ENCODE measurements around the gene MXRA5.
"Not testable (repeated sequence)": the region's sequence is repeated elsewhere in the genome, so short reads cannot be mapped to it uniquely, and the experiment has no call there.

The MXRA5 gene, protein sequence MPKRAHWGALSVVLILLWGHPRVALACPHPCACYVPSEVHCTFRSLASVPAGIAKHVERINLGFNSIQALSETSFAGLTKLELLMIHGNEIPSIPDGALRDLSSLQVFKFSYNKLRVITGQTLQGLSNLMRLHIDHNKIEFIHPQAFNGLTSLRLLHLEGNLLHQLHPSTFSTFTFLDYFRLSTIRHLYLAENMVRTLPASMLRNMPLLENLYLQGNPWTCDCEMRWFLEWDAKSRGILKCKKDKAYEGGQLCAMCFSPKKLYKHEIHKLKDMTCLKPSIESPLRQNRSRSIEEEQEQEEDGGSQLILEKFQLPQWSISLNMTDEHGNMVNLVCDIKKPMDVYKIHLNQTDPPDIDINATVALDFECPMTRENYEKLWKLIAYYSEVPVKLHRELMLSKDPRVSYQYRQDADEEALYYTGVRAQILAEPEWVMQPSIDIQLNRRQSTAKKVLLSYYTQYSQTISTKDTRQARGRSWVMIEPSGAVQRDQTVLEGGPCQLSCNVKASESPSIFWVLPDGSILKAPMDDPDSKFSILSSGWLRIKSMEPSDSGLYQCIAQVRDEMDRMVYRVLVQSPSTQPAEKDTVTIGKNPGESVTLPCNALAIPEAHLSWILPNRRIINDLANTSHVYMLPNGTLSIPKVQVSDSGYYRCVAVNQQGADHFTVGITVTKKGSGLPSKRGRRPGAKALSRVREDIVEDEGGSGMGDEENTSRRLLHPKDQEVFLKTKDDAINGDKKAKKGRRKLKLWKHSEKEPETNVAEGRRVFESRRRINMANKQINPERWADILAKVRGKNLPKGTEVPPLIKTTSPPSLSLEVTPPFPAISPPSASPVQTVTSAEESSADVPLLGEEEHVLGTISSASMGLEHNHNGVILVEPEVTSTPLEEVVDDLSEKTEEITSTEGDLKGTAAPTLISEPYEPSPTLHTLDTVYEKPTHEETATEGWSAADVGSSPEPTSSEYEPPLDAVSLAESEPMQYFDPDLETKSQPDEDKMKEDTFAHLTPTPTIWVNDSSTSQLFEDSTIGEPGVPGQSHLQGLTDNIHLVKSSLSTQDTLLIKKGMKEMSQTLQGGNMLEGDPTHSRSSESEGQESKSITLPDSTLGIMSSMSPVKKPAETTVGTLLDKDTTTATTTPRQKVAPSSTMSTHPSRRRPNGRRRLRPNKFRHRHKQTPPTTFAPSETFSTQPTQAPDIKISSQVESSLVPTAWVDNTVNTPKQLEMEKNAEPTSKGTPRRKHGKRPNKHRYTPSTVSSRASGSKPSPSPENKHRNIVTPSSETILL (N-terminal part only)

DNA sequence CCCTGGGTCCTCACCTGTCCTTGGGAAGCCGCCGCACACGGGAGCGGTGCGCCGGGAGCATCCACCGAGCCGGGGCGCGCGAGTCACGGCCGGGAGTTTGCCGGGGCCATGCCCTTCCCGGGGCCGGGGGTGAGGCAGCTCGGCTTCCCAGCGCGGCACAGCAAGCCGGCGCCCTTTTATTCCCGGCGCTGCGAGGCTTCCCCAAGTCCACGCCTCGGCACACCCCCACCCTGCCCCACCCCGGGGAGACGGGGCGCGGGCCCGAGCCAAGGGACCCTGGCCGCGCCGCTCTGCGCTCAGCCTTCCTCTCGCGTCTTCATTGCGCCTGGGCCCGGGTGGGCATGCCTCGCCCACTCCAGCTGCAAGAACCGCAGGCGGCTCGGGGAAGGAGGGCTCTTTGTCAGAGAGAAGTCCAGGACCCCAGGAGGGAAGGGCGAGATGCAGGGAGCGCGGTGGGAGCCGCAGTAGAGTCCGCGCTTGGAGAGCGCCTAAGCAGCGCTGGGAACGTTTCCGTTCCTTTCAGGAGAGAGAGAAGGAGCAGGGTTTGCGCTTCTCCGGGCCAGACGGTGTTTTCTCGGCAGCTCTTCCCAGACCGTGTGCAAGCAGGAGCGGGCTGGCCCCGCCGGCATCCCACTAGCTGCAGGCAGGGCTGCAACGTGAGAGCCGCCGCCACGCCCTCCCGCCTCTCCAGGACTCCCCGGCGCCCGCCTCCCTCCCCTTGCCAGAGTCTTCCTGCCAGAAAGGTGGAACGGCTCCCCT, at the start of gene MXRA5:
Gene MXRA5 (minus strand): TSS at position 152 of the 759 bp plus-strand sequence. CDS start 2,819 bp downstream, outside the sequence.
- DNase-seq: peak; percentile 73

DNA sequence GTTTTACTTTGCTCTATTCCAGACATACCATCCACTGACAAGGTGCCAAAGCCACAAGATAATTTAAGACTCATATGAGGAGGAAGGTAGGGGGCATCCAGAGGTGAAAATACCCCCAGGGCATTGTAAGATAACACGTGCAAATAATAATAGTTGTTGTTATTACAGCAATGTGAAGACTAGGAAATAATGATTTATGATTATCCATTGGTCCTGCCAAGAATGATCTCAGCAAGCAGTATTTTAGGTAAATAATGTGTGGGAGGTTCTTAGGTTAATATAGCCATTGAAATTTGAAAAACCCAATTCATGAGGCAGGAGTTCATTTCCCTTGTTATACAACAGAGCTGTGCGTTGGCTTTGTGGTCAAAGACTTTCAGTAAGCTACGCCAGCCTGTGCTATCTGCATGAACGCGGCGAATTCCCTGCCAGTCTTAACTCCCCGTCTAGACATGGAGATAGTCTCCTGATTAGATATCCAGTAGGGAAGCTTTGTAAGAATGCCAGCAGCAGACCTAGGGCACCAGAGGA, 47.2 kb upstream of the MXRA5 start:
- DNase-seq: no peak

DNA sequence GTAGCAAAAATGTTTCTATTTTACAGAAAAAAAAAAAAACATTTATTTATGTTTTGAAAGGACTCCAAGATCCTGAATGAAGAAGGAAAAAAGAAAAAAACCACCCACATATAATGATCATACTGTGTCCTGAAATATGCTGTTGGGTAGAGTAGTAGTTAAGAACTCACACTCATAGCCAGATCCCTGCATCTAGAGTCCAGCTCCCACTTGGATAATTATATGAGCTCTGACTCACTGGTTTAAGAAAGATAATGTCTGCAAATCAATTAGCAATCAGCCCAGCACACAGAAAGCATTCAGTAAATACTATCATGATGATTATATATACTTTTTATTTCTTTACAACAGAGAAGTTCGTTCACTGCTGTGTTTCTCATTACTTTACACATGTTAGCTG, 46.7 kb upstream of the MXRA5 start:
- no peak for DNase-seq

DNA sequence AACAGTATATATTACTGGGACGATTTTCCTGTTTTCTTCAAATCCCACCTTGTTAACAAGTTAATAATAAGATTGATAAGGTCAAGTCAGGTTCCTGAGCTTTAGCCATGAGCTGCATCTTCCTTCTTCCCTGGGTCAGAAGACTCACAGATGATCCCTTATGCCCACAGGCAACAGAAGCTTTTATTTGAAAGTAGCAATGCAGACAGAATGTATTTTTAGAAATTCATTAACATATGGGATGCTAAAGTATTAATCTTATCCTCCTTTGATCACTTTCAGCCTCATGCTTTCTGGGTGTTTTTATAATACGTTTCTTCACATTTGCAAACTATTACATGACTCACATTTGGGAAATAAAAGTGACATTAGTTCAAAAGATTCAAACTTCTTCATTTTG, 42.0 kb upstream of the MXRA5 start:
- no peak for DNase-seq

DNA sequence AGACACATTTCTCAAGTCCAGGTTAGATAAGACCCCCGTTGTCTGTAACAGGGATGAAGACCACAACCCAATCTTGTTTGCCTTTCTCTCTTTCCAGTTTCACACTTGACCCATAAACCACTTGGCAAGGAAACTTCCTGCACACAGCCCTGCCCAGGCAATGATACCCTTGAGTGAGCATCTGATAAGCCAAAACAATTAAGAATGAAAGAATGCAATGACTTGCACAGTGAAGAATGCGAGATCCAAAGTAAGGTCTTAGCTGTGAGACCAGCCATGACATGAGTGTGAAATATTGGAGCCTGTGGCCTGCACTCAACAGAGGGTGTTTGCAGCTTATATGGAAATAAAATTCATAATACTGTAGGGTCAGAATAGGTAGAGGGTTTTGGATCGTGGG, 37.9 kb upstream of the MXRA5 start:
- no peak for DNase-seq

DNA sequence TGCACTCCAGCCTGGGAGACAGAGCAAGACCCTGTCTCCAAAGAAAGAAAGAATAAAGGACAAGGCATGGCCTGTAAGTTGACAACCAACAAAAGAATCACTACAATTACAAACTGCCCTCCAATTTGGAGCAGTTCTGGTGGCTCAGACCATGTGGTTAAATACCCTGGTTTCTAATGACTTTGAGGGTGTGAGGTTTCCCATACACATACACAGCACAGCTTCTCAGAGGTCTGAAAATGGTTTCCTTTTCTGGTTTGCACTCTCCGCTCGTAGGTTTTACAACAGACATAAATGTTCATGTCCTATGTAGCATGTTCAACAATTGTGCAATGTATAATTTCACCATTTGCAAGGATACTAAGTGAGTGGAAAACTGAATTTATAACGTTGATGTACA, 34.2 kb upstream of the MXRA5 start:
- DNase-seq: no peak

DNA sequence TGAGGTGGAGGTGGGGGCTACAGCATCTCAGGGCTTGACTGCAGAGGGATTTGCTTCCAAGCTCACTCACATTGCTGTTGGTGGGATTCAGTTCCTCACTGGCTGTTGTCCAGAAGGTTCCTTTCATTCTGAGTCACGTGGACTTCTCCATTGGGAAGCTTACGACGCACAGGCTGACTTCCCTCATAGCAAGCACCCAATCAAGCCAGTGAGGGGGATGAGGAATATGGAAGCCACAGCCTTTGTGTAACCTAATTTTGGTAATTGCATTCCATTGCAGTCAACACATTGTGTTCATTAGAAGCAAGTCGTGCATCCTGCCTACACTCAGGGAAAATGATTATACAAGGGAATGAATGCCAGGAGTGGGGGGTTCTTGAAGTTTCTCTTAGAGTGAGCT, 32.7 kb upstream of the MXRA5 start:
- no peak for DNase-seq

DNA sequence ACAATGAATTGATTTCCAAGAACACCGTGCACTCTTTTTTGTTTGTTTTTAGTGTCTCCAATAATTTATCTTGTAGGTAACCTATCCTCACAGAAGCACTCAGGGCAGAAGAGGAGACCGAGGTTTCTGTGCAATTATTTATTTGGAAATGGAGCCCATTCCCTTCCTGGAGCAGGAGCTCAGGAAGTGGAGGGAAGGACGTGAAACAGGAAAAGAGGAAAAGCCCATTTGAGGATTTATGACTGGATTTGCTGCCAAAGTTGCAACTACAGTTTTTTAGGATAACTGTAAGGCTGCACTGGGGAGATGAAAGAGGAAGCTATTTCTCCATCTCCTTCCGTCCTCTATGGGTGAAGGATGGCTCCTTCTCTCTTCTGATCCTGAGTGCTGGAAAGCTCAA, 31.7 kb upstream of the MXRA5 start:
- DNase-seq: no peak

DNA sequence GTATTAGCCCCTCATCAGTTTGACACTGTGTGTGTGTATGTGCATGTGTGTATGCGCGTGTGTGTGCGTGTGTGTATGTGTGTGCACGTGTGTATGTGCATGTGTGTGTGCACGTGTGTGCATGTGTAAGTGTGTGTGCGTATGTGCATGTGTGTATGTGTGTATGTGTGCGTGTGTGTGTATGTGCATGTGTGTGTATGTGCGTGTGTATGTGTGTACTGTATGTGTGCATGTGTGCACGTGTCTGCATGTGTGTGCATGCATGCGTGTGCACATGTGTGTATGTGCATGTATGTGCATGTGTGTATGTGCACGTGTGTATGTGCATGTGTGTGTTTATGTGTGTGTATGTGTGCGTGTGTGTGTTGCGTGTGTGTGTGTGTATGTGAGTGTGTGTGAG, 31.1 kb upstream of the MXRA5 start:
- no peak for DNase-seq

DNA sequence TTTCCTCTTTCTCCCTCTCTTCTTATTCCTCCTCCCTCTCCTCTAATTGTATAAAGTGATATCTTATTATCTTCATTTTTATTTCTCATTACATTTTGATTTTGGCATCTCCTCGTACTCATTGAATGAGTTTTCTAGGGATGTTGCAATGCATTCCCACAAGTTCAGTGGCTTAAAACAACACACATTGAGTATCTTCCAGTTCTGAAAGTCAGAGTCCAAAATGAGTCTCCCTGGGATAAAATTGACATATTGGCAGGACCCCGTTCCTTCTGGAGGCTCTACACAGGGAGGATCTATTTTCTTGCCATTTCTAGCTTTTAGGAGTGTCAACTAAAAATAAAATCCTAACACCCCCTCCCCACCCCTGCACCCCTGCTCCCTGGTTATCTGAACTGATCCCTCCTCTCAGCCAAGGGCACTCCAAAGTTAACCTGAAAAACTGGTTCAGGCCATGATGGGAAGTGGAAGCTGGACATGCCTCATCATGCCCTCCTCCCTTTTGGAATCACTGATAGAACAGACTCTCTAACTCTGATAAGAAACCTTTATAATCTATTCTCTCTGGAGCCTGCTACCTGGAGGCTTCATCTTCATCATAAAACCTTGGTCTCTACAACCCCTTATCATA, 29.5 kb upstream of the MXRA5 start:
- DNase-seq: not testable (repeated sequence)

DNA sequence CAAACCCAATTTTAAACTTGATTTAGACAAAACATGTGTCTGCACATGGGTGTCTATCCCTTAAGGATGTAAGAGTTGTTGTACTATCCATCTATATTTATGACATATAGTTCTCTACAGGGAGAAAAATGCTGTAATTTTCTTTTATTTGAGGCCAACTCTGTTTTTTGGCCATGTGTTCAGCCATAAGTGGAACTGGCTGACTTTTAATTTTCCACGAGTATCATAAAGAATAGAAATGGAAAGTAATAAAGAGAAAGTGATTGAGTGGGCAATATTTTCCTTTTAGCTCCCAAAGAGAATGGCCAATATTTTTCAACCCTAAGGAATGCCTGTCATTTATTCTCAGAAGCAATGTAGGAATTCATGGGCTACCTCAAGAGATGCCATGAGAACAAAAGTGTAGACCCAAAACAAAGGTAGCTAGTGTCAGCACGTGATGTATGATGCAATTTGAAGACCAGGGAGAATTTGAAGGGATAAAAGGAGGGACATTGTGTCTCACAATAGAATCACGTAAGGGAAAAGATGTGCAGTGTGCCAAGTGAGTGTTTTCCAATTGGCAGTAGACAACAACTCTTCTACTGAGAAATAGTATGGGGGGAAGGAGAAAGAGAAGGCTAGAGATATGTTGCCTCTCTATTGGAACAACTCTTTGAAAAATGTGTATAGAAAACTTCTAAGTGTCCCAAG, 27.8 kb upstream of the MXRA5 start:
- no peak for DNase-seq

DNA sequence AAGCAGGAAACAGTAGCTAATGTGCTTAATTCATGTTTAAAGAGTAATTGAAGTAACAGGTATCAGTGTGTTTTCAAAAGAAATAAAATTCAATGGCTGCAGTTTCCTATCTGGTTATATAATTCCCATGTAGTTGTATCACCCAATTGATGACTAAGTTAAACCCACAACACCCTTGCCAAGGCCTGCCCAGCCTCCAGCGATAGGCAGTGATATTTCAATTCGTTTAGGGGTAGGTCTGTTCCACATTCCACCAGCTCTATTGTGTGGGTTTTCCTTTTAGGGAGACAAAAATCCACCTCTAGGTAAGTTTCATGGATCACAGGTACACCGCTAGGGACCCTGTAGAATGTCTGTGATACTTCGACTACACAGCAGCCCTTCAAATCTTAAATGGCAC, 24.7 kb upstream of the MXRA5 start:
- no peak for DNase-seq

DNA sequence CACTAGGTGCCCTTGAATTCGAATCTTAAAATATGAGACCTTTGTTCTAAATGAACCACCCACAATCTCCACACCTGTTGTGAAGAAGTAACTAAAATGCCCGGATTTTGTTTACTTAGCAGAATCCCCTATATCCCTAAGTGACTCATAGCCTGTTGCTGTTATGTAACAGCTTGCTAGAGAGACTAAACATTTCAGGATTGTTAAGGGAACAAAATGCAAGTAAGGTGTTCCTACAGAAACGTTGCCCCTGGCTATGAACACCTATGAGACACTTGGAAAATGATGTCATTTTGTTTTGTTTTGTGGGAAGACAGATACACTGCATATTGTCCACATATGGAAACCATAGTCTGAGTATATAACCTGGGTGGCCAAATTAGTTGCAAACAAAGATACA, 24.2 kb upstream of the MXRA5 start:
- no peak for DNase-seq

DNA sequence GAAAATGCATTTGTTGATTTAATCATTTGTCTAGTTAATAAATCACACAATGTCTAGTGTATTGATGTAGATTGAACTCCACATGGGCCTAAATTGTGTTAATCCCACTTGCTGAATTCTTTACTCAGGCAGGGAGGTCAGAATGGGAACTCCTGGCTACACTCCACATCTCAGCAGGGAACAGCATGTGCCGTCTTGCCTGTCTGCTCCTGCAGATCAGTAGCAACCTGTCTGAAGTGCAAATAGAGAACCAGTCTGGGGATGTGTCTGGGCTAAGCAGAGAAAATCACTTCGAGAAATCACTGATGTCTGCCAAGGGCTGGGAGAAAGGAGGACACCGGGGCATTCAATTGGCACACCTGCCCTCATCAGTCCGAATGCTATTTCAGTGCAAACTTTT, 16.5 kb upstream of the MXRA5 start:
- DNase-seq: peak; percentile 93

DNA sequence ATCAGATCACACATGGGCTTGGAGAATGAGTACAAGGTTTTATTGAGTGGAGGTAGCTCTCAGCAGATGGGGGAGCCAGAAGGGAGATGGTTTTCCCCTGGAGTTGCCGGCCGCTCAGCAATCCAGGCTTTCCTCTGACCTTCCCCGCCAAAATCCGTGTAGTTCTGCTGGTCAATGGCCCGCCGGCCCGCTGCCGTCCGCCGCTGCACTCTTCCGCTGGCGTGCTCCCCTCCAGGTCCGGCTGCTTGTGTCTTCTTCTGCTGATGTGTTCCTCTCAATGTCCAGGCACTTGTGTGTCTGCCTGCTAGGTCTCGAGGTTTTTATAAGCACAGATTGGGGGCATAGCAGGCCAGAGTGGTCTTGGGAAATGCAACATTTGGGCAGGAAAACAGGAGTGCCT, 14.4 kb upstream of the MXRA5 start:
- DNase-seq: no peak

DNA sequence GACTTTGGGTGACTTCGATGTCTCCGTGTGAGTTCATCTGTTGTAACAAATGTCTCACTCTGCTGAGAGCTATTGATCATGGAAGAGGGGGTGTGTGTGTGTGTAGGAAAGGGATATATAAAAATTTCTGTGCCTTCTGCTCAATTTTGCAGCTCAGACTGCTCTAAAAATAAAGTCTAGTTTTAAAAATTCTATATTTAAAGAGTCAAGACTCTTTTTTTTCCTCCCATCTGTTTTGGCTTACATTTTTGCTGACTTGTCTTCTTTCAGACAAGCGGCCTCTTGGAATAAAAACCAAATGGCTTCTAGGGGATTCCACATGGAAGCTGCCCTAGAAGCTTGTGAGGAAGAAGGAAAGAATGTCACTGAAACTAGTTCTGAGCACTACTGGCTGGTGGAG, 6.3 kb upstream of the MXRA5 start:
- DNase-seq: not testable (repeated sequence)

DNA sequence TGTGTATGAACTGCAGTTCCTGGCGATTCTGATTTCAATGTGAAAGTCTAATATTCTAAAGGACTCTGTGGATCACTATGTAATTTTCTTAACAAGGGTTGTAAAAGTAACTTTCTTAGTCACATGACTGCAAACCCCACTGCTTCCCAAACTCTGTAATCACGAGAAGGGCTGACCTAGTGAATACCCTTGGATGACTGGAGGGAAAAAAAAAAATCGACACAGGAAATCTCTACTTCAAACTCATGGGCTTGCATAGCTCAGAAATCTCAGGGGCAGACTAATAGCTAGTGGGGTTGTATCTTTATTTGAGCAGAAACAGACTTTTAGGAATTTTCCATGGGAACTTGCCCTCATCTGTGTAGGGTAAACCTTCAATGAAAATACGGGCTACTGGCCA, 4.8 kb upstream of the MXRA5 start:
- no peak for DNase-seq

DNA sequence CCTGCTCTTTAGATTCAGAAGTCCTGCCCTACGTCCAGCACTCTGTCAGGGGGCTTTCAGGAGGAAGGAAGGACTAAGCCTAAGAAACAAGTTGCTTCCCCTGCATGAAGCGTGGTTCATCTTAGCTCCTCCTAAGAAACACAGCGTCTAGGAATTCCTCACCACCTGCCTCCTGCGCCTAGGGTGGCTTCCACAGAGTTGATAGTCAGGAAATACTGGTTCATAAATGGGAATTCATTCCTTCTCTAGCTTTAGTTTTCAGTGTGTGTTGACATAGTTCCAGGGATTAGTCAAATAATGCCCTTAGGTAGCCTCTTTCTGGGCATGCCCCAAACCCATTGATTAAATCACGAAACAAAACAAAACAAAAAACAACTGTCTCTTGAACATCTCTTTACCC, 1.7 kb upstream of the MXRA5 start:
- no peak for DNase-seq

DNA sequence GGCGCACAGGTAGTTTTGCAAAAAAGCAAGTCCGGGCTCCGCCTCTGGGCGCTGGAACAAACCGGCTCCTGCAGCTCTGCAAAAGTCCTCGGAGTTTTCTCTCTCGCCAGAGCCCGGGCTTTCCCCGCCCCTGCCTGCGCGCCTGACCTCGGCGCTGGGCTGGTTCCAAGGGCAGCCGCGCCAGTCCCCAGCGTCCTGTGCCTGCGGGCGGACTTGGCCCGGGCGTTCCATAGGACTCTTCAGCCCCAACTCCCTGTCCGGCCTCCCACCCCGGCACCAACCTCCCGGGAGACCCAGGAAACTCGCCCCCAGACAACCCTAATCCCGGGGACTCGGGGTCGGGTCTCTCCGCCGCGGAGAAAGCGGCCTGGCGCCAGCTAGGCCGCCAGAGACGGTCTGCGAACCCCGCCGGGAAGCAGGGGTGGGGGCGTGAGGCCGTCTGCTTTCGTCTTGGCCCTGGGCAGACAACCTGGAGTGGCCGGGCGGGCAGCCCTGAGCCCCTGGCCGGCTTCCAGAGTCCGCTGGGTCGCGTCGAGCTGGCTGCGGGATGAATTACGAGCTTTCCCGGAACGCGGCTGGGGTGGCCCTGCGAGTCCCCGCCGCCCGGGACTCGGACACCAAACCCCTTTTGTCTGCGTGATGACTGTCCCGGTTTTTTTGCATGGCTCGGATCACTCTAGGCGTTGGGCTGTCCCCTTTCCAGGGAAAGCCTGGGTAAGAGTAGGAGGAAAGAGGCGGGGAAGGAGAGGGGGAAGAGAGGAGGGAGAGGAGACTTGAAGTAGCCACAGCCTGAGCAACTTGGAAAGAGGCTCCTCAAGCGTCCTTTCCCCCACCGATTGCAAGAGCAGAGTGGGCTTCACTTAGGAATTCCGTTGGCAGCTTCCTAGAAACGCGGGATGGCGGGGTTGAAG, 916 bp downstream of the MXRA5 start:
- peak; percentile 42 for DNase-seq

DNA sequence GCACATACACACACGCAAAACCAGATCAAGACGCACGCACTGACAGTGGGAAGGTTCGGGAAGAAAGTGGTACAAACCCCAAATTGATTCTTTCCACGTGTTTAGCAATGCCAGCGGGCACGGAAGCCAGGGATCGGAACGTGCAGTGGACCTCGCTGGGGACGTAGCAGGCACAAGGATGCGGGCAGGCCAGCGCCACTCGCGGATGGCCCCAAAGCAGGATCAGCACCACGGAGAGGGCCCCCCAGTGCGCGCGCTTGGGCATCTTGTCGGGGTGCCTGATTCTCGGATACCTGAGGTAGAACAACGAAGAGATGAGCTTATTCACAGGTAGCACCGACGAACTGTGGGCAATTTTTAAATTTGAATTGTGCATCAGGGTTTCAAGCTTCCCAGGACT, 2.9 kb downstream of the MXRA5 start:
- DNase-seq: not testable (repeated sequence)

Data from DMS 273 treated with DMSO at 0.1 percent for 48 hours (cell line).